ENCODE results near the gene TSFM. TPM values are rescaled to one million over a fixed set of nuclear protein-coding genes. Genes with fewer than 3 reads are reported as not detected.
A peak's percentile ranks its signal among the peaks of the same experiment; 100 is the strongest.

Gene TSFM
- total and polyA plus RNA-seq, 2 of the 13 experiments (the other 11 are each of a cell fraction or from before 2014, with no cell fraction given): 29.8 to 68.3 TPM

DNA sequence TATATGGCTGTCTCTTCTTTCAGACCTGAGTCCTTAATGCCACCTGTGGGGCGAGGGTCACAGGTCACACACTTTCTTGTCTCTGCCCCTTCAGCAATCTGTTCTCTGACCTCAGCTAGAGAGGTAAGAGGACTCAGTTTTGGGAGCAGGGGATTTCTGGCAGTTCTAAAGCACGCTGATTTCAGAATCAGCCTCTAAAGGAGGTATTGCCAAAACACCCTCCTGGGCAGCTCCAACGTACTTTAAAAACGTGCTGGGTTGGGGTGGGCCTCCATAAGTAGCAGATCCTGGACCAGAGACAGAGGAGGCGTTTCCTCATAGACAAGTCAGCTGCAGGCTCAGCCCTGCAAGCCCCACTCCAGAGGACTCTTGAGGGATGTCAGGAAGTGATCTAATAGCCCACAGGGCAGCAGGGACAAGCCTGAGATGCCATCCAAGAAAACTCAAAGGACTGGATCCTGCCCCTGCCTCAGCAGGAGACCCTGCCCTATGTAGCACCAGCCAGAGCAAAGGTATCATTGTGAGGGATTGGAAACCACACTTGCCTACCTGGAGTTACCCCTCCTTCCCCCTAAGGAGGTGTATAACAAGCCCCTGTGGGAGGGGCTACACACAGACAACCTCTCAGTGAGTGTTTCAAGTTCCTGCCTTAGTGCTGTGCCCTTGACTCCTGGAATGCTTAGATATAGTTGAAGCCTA lies 55.4 kb downstream of the TSFM start (continued):
- TF ChIP-seq ZMYM3 (CRISPR knock-in tag; IDR thresholded peaks at IDR 0.05): no peak
- no peak for TF ChIP-seq GATA4 (IDR thresholded peaks at IDR 0.05; ENCODE audit: borderline replicate concordance, low read depth)
- no peak for TF ChIP-seq ATF1 (CRISPR knock-in tag; IDR thresholded peaks at IDR 0.05)
- TF ChIP-seq SRSF9 (IDR thresholded peaks at IDR 0.05; ENCODE audit: borderline replicate concordance, insufficient read depth, low read depth, low read length, poor library complexity, severe bottlenecking): no peak
- TF ChIP-seq, protein P1, sequence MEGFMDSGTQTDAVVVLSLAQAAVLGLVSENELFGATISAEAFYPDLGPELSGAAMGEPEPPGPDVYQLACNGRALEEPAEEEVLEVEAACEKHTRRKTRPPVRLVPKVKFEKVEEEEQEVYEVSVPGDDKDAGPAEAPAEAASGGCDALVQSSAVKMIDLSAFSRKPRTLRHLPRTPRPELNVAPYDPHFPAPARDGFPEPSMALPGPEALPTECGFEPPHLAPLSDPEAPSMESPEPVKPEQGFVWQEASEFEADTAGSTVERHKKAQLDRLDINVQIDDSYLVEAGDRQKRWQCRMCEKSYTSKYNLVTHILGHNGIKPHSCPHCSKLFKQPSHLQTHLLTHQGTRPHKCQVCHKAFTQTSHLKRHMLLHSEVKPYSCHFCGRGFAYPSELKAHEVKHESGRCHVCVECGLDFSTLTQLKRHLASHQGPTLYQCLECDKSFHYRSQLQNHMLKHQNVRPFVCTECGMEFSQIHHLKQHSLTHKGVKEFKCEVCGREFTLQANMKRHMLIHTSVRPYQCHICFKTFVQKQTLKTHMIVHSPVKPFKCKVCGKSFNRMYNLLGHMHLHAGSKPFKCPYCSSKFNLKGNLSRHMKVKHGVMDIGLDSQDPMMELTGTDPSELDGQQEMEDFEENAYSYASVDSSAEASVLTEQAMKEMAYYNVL (CRISPR knock-in tag; IDR thresholded peaks at IDR 0.05; ENCODE audit: borderline replicate concordance): no peak
- no peak for TF ChIP-seq CAMTA2 (CRISPR knock-in tag; IDR thresholded peaks at IDR 0.05; ENCODE audit: borderline replicate concordance)

DNA sequence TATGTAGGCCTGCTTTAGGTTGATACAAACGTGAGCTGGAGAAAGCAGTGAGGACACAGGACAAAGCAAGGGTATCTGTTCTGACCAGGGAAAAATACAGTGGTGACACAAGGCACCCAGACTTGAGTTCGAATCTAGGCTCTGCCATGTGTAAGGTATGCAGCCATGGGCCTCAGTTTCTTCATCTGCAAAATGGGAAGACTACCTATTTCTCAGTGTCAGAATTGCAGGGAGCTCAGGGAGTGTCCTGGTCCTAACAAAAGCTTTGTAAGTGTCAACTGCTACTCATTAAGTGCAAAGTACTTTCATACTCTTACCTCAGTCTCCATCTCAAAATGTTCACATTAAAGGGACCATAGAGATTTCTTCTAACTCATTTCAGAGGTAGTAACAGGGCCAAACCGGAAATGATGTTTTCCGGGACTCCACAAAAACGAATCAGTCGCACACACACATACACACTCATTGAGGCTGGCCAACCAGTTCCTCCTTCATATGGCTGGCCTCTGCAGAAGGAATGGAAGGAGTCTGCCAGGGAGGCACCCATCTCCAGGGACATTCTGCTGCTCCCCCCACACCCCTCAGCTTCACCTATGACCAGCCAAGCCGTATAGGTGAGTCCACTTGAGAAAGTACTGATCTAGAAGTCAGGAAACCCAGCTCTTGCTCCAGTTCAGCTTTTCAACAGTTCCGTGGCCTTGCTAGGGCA lies 56.2 kb downstream of the TSFM start:
- Histone ChIP-seq H3K9ac (ENCODE audit: insufficient read depth, low read depth, low read length) (no peak overlapping the region), H3K4me1 (ENCODE audit: insufficient read depth, low read length) (peaks cover 100% of the 10 kb centered on the region), H3K27ac (ENCODE audit: extremely low read length, insufficient read depth, low read length) (no peak overlapping the region), H3K27me3 (ENCODE audit: control insufficient read depth in 1 of 2, insufficient read depth in 2 of 2, low read length in 2 of 2) (no peaks in the 10 kb centered on the region), H3K4me2 (ENCODE audit: low read depth, low read length) (no peak overlapping the region), H4K20me1 (ENCODE audit: insufficient read depth, low read length) (peaks cover 96% of the 10 kb centered on the region), H3K36me3 (replicated peaks in 1 of 2; ENCODE audit: control insufficient read depth in 1 of 2, insufficient read depth in 2 of 2, low read length in 2 of 2) (peaks cover 4 to 6% of the 10 kb centered on the region in 2 experiments; a peak in 3 of 5 replicates), H3K4me3 (replicated peaks in 1 of 3; ENCODE audit: insufficient read depth in 1 of 3, low read depth in 2 of 3, low read length in 3 of 3) (no peak overlapping the region), H3K79me2 (ENCODE audit: insufficient read depth, low read length) (peaks cover 95% of the 10 kb centered on the region), H2AFZ (ENCODE audit: low read length) (no peak overlapping the region), H3K9me3 (ENCODE audit: low read length) (no peaks in the 10 kb centered on the region)
- ATAC-seq (no peak), DNase-seq (ENCODE audit: low spot score) (no peak), FAIRE-seq (no peak)
- 91% methylated on average over 8 of the region's 8 CpGs for WGBS (ENCODE audit: low lambda C conversion rate)
- POLR2A ChIA-PET: interaction anchor here (1.2 kb wide), 1 partner anchor 21 kb away, joined by 3 read pairs; the partner anchor contains the start of gene AVIL
- intact Hi-C loops (cut with micrococcal nuclease; ENCODE audit: unreplicated experiment): no loop called here
- CTCF ChIA-PET (ENCODE audit: low intra/inter-chr PET ratio, low total read pairs): no interaction called here
- in situ Hi-C loops (cut with HindIII; ENCODE audit: extremely low pct_ligation_motif_present, low pct_unique_long_range_greater_than_20kb): no loop called here
- BruUV-seq (replicated peaks): no TSS peak
- TF ChIP-seq PHB2 (IDR thresholded peaks at IDR 0.05; ENCODE audit: partially characterized antibody) (no peak), ZNF629 (CRISPR knock-in tag; conservative IDR thresholded peaks at IDR 0.05) (peak; percentile 92), ZNF432 (CRISPR knock-in tag; IDR thresholded peaks at IDR 0.05; ENCODE audit: borderline replicate concordance) (no peak)
- TF ChIP-seq, protein P2, sequence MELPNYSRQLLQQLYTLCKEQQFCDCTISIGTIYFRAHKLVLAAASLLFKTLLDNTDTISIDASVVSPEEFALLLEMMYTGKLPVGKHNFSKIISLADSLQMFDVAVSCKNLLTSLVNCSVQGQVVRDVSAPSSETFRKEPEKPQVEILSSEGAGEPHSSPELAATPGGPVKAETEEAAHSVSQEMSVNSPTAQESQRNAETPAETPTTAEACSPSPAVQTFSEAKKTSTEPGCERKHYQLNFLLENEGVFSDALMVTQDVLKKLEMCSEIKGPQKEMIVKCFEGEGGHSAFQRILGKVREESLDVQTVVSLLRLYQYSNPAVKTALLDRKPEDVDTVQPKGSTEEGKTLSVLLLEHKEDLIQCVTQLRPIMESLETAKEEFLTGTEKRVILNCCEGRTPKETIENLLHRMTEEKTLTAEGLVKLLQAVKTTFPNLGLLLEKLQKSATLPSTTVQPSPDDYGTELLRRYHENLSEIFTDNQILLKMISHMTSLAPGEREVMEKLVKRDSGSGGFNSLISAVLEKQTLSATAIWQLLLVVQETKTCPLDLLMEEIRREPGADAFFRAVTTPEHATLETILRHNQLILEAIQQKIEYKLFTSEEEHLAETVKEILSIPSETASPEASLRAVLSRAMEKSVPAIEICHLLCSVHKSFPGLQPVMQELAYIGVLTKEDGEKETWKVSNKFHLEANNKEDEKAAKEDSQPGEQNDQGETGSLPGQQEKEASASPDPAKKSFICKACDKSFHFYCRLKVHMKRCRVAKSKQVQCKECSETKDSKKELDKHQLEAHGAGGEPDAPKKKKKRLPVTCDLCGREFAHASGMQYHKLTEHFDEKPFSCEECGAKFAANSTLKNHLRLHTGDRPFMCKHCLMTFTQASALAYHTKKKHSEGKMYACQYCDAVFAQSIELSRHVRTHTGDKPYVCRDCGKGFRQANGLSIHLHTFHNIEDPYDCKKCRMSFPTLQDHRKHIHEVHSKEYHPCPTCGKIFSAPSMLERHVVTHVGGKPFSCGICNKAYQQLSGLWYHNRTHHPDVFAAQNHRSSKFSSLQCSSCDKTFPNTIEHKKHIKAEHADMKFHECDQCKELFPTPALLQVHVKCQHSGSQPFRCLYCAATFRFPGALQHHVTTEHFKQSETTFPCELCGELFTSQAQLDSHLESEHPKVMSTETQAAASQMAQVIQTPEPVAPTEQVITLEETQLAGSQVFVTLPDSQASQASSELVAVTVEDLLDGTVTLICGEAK (IDR thresholded peaks at IDR 0.05): no peak
- TF ChIP-seq, protein P2 (CRISPR knock-in tag; IDR thresholded peaks at IDR 0.05): no peak
